Trophoblast cell (in vitro differentiated cells and primary cell): ENCODE data around the gene PERM1.

ENCODE experiments used
- DNase-seq, 2 donors: peaks; one replicate each; pipeline ENCODE4 v3.0.0-alpha.2; 2016
- H2AFZ ChIP-seq: 2 replicates; pipeline ENCODE4 v1.6.1; 2013; ENCODE audit warnings: low read length, moderate library complexity, mild to moderate bottlenecking; ENCODE audit not compliant: insufficient read depth, poor library complexity
- H2AK5ac ChIP-seq: 2 replicates; pipeline ENCODE4 v1.6.1; 2013; ENCODE audit warnings: mild to moderate bottlenecking, low read length
- H2BK120ac ChIP-seq: 2 replicates; pipeline ENCODE4 v1.6.1; 2013; ENCODE audit warnings: low read length, mild to moderate bottlenecking, moderate library complexity; ENCODE audit not compliant: insufficient read depth, poor library complexity
- H2BK12ac ChIP-seq: 2 replicates; pipeline ENCODE4 v1.6.1; 2013; ENCODE audit warnings: mild to moderate bottlenecking, low read length, moderate library complexity
- H2BK5ac ChIP-seq: 2 replicates; pipeline ENCODE4 v1.6.1; 2013; ENCODE audit warnings: low read length, low read depth, moderate library complexity, mild to moderate bottlenecking; ENCODE audit not compliant: poor library complexity
- H3K14ac ChIP-seq: 2 replicates; pipeline ENCODE4 v1.6.1; 2013; ENCODE audit warnings: mild to moderate bottlenecking, low read length
- H3K18ac ChIP-seq: 2 replicates; pipeline ENCODE4 v1.6.1; 2013; ENCODE audit warnings: mild to moderate bottlenecking, low read length
- H3K23ac ChIP-seq: 2 replicates; pipeline ENCODE4 v1.6.1; 2013; ENCODE audit warnings: low read length
- H3K27ac ChIP-seq: 2 replicates; pipeline ENCODE4 v1.5.1; 2013; ENCODE audit warnings: low read depth, mild to moderate bottlenecking, inconsistent platforms, low read length, moderate library complexity
- H3K27me3 ChIP-seq: 2 replicates; pipeline ENCODE4 v1.6.1; 2013; ENCODE audit warnings: inconsistent platforms, mild to moderate bottlenecking, low read length, moderate library complexity; ENCODE audit not compliant: insufficient read depth
- H3K36me3 ChIP-seq, 2 experiments: 1 replicate in 1 of 2; 2 replicates in 1 of 2; pipeline ENCODE4 v1.6.1; 2013; ENCODE audit warnings: low read length in 2 of 2, mild to moderate bottlenecking in 2 of 2, moderate library complexity in 1 of 2; ENCODE audit not compliant: insufficient read depth in 2 of 2, control insufficient read depth in 1 of 2
- H3K4ac ChIP-seq: 2 replicates; pipeline ENCODE4 v1.6.1; 2013; ENCODE audit warnings: low read depth, mild to moderate bottlenecking, low read length, moderate library complexity
- H3K4me1 ChIP-seq, 2 experiments: 1 replicate in 1 of 2; 2 replicates in 1 of 2; pipeline ENCODE4 v1.6.1; 2013; ENCODE audit warnings: low read length in 2 of 2, mild to moderate bottlenecking in 2 of 2, moderate library complexity in 1 of 2; ENCODE audit not compliant: insufficient read depth in 2 of 2, control insufficient read depth in 1 of 2
- H3K4me2 ChIP-seq: 2 replicates; pipeline ENCODE4 v1.6.1; 2013; ENCODE audit warnings: inconsistent platforms, mild to moderate bottlenecking, low read length, moderate library complexity
- H3K4me3 ChIP-seq: 2 replicates; pipeline ENCODE4 v1.5.1; 2013; ENCODE audit warnings: mild to moderate bottlenecking, low read depth, low read length, inconsistent platforms
- H3K79me1 ChIP-seq: one replicate; pipeline ENCODE4 v1.6.1; 2013; ENCODE audit warnings: low read length
- H3K79me2 ChIP-seq: 2 replicates; pipeline ENCODE4 v1.6.1; 2013; ENCODE audit warnings: low read length, mild to moderate bottlenecking; ENCODE audit not compliant: control insufficient read depth, insufficient read depth, poor library complexity
- H3K9ac ChIP-seq: 2 replicates; pipeline ENCODE4 v1.6.1; 2013; ENCODE audit warnings: mild to moderate bottlenecking, low read length
- H3K9me3 ChIP-seq: 2 replicates; pipeline ENCODE4 v1.6.1; 2013; ENCODE audit warnings: low read depth, mild to moderate bottlenecking, control low read depth, inconsistent platforms, low read length; ENCODE audit not compliant: insufficient read depth
- H4K12ac ChIP-seq: 2 replicates; pipeline ENCODE4 v1.6.1; 2013; ENCODE audit warnings: low read depth, mild to moderate bottlenecking, low read length, moderate library complexity
- H4K8ac ChIP-seq: 2 replicates; pipeline ENCODE4 v1.6.1; 2013; ENCODE audit warnings: low read depth, mild to moderate bottlenecking, low read length, moderate library complexity
- H4K91ac ChIP-seq: one replicate; pipeline ENCODE4 v1.6.1; 2013; ENCODE audit warnings: low read depth, mild to moderate bottlenecking, low read length, moderate library complexity
- WGBS: extraction: QIAGEN DNeasy Blood & Tissue Kit; methylation state at CpG from one replicate; pipeline ENCODE4 v1.1.7; 2013; ENCODE audit warnings: missing lambda C conversion rate; ENCODE audit not compliant: insufficient read length, insufficient coverage; ENCODE audit errors: extremely low coverage; 5-methylcytosine and 5-hydroxymethylcytosine counted together

The PERM1 gene

GRCh38 chr1:980137-980571, 1.7 kb downstream of the PERM1 start:
- Histone ChIP-seq H4K91ac (no peak overlapping the region), H3K36me3 (no peaks in the 10 kb centered on the region), H2AK5ac (no peak overlapping the region), H3K4me2 (no peak overlapping the region), H3K27me3 (no peaks in the 10 kb centered on the region), H3K4me3 (no peak overlapping the region), H3K4me1 (peaks cover 0 to 10% of the 10 kb centered on the region in 2 experiments), H3K23ac (no peak overlapping the region), H2AFZ (no peak overlapping the region), H2BK12ac (no peak overlapping the region), H3K18ac (no peak overlapping the region), H4K12ac (no peak overlapping the region), H3K79me2 (no peaks in the 10 kb centered on the region), H3K27ac (no peak overlapping the region), H3K9me3 (no peaks in the 10 kb centered on the region), H2BK120ac (no peak overlapping the region), H4K8ac (no peak overlapping the region), H3K9ac (no peak overlapping the region), H2BK5ac (no peak overlapping the region), H3K14ac (no peak overlapping the region), H3K4ac (no peak overlapping the region), H3K79me1 (no peaks in the 10 kb centered on the region)
- no peak for DNase-seq
- WGBS, result no CpG with 5 or more reads among the region's 13 CpGs

- H3K79me1 ChIP-seq, result no peaks in the 10 kb centered on the region
- H4K8ac ChIP-seq, result no peak overlapping the region
- no peak overlapping the region for H2BK12ac ChIP-seq
- no peak for DNase-seq
- H3K79me2 ChIP-seq, result no peaks in the 10 kb centered on the region
- H3K36me3 ChIP-seq, result no peaks in the 10 kb centered on the region
- H4K12ac ChIP-seq, result no peak overlapping the region
- no peaks in the 10 kb centered on the region for H3K9me3 ChIP-seq
- no peak overlapping the region for H3K27ac ChIP-seq
- H2BK5ac ChIP-seq, result no peak overlapping the region
- WGBS, result no CpG with 5 or more reads among the region's 9 CpGs
- H3K4me2 ChIP-seq, result no peak overlapping the region
- H3K9ac ChIP-seq, result no peak overlapping the region
- H3K4me1 ChIP-seq, result peaks cover 0 to 10% of the 10 kb centered on the region in 2 experiments
- H3K18ac ChIP-seq, result no peak overlapping the region
- no peak overlapping the region for H4K91ac ChIP-seq
- H2BK120ac ChIP-seq, result no peak overlapping the region
- no peak overlapping the region for H2AFZ ChIP-seq
- no peak overlapping the region for H3K4ac ChIP-seq
- no peaks in the 10 kb centered on the region for H3K27me3 ChIP-seq
- H3K14ac ChIP-seq, result no peak overlapping the region
- no peak overlapping the region for H3K4me3 ChIP-seq
- H3K23ac ChIP-seq, result no peak overlapping the region
- no peak overlapping the region for H2AK5ac ChIP-seq
Observed at GRCh38 chr1:979744-980072, 2.2 kb downstream of the PERM1 start.

- Histone ChIP-seq H3K27me3 (no peaks in the 10 kb centered on the region), H2BK12ac (no peak overlapping the region), H4K8ac (no peak overlapping the region), H3K36me3 (no peaks in the 10 kb centered on the region), H3K4me1 (peaks cover 0 to 10% of the 10 kb centered on the region in 2 experiments), H2BK120ac (no peak overlapping the region), H3K4me3 (no peak overlapping the region), H4K91ac (no peak overlapping the region), H4K12ac (no peak overlapping the region), H3K18ac (no peak overlapping the region), H2AFZ (no peak overlapping the region), H3K27ac (no peak overlapping the region), H3K4me2 (no peak overlapping the region), H2BK5ac (no peak overlapping the region), H3K9ac (no peak overlapping the region), H3K23ac (no peak overlapping the region), H3K14ac (no peak overlapping the region), H3K79me2 (no peaks in the 10 kb centered on the region), H3K79me1 (no peaks in the 10 kb centered on the region), H2AK5ac (no peak overlapping the region), H3K4ac (no peak overlapping the region), H3K9me3 (no peaks in the 10 kb centered on the region)
- DNase-seq, result no peak
- no CpG with 5 or more reads among the region's 60 CpGs for WGBS
Observed at GRCh38 chr1:978835-979743, 2.8 kb downstream of the PERM1 start.

- H2AFZ ChIP-seq, result no peak overlapping the region
- no peaks in the 10 kb centered on the region for H3K27me3 ChIP-seq
- peaks cover 0 to 10% of the 10 kb centered on the region in 2 experiments for H3K4me1 ChIP-seq
- H3K79me2 ChIP-seq, result no peaks in the 10 kb centered on the region
- no peak overlapping the region for H3K14ac ChIP-seq
- H2AK5ac ChIP-seq, result no peak overlapping the region
- H3K4me2 ChIP-seq, result no peak overlapping the region
- no CpG with 5 or more reads among the region's 44 CpGs for WGBS
- H3K79me1 ChIP-seq, result no peaks in the 10 kb centered on the region
- H2BK12ac ChIP-seq, result no peak overlapping the region
- H3K23ac ChIP-seq, result no peak overlapping the region
- no peaks in the 10 kb centered on the region for H3K36me3 ChIP-seq
- no peak overlapping the region for H4K91ac ChIP-seq
- H3K9ac ChIP-seq, result no peak overlapping the region
- no peak overlapping the region for H3K27ac ChIP-seq
- no peak overlapping the region for H4K12ac ChIP-seq
- no peak overlapping the region for H2BK120ac ChIP-seq
- DNase-seq, result no peak
- H2BK5ac ChIP-seq, result no peak overlapping the region
- no peak overlapping the region for H3K18ac ChIP-seq
- no peak overlapping the region for H4K8ac ChIP-seq
- H3K4me3 ChIP-seq, result no peak overlapping the region
- no peaks in the 10 kb centered on the region for H3K9me3 ChIP-seq
- H3K4ac ChIP-seq, result no peak overlapping the region
Observed at GRCh38 chr1:978069-978834, 3.6 kb downstream of the PERM1 start.
